Neural progenitor cell (in vitro differentiated cells): ENCODE data around the gene CORIN.

Experiments
- EZH2 ChIP-seq: fragments of 200-600 bp; sonication (generic); IDR thresholded peaks from 2 replicates; pipeline ENCODE4 v1.6.1; 2017; ENCODE audit warnings: antibody characterized with exemption, mild to moderate bottlenecking, moderate library complexity
- EZH2phosphoT487 ChIP-seq: fragments of 200-600 bp; sonication (generic); IDR thresholded peaks from 2 replicates; pipeline ENCODE4 v1.6.1; 2017; ENCODE audit warnings: antibody characterized with exemption
- TF ChIP-seq, protein P1 (sequence below): fragments of 200-600 bp; sonication (generic); IDR thresholded peaks from 2 replicates; pipeline ENCODE4 v1.5.1; 2017; ENCODE audit warnings: antibody characterized with exemption, mild to moderate bottlenecking

DNA sequence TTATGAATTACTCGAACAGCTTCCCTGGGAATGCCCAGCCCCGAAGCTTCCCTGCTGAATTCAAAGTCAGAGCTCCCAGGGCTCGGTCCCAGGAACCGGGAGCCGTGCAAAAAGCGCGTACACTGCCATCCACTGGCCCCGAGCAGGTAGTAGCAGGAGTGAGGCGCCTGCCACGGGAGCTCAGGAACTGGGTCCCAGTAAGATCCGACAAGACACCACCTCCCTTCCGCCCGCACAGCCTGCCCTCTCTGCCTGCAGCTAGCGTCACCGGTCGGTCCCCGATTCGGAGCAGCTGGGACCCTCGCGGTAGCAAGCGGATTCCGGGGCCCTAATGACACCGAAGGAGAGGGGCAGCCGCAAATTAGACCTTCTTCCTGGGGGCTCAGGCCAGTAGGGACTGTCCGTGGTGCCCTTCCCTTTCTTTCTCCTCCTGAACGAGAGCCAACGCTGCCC lies 1.2 kb downstream of the CORIN start:
- TF ChIP-seq EZH2 (no peak), EZH2phosphoT487 (no peak)
- TF ChIP-seq, protein P1, sequence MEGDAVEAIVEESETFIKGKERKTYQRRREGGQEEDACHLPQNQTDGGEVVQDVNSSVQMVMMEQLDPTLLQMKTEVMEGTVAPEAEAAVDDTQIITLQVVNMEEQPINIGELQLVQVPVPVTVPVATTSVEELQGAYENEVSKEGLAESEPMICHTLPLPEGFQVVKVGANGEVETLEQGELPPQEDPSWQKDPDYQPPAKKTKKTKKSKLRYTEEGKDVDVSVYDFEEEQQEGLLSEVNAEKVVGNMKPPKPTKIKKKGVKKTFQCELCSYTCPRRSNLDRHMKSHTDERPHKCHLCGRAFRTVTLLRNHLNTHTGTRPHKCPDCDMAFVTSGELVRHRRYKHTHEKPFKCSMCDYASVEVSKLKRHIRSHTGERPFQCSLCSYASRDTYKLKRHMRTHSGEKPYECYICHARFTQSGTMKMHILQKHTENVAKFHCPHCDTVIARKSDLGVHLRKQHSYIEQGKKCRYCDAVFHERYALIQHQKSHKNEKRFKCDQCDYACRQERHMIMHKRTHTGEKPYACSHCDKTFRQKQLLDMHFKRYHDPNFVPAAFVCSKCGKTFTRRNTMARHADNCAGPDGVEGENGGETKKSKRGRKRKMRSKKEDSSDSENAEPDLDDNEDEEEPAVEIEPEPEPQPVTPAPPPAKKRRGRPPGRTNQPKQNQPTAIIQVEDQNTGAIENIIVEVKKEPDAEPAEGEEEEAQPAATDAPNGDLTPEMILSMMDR = peak; percentile 68
